Measurements from ENCODE around the gene DDX18.

The DDX18 gene

GRCh38 chr2:117832905-117833613, 18.6 kb downstream of the DDX18 start:
- H3K27ac ChIP-seq: no peak overlapping the region
- no peak for DNase-seq (ENCODE audit: low read depth, low spot score)

DNA sequence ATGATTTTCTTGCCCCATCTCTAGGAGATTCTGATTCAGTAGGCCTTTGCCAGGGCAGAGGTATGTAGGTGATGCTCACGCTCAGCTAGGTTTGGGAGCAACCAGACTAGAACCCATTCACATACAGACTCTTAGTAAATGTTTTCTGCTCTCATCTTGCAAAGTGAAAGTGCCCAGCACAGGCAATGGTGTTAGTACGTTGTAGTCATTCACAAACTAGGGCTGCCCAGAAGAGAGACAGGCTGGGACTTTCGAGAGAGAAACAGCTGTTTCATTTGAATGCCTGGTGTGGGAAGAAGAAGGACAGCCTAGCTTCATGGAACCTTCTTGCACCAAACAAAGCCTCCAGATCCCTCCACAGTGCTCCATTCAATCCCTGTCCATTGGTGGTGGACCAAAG, 19.4 kb downstream of the DDX18 start:
- no peak overlapping the region for H3K27ac ChIP-seq
- no peak for DNase-seq (ENCODE audit: low read depth, low spot score)

- no peak overlapping the region for H3K27ac ChIP-seq
- DNase-seq (ENCODE audit: low read depth, low spot score): no peak
These were observed 20.5 kb downstream of the DDX18 start for GRCh38 chr2:117834992-117835391.

GRCh38 chr2:117835990-117836760, 21.7 kb downstream of the DDX18 start:
- no peak overlapping the region for H3K27ac ChIP-seq
- no peak for DNase-seq (ENCODE audit: low read depth, low spot score)

DNA sequence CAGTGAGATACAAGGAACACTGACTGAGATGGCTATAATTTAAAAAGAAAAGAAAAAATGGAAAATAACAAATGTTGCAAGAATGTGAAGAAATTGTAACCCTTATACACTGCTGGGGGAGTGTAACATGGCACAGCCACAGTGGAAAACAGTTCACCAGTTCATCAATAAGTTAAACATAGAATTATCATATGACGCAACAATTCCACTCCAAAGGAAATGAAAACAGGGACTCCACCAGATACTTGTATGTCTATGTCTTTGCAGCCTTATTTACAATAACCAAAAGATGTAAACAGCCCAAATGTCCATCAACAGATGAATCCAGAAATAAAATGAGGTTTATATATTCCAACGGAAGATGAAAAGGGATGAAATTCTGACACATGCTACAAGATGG, 30.8 kb downstream of the DDX18 start:
- no peak for DNase-seq (ENCODE audit: low read depth, low spot score)

DNA sequence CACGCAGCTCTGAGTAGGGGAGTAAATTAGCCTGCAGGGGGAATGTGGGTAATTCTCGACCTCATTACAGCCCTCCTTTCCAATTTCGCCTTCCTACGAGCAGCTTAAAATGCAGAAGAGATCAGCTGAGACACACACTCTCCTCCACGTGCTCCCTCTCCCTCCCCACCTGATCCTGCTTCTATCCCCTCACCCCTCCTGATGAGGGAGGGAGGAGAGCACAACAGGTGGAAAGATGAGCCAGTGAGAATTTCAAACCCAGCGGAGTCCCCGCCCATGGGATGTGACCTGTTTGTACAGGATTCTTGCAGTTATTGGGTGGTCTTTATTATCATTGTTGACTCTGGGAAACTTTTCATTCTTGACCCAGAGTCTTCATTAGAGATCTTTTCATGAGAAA, 35.5 kb downstream of the DDX18 start:
- no peak overlapping the region for H3K27ac ChIP-seq
- no peak for DNase-seq (ENCODE audit: low read depth, low spot score)

More for the DNA sequence above, 30.8 kb downstream of the DDX18 start:
- H3K27ac ChIP-seq: no peak overlapping the region

DNA sequence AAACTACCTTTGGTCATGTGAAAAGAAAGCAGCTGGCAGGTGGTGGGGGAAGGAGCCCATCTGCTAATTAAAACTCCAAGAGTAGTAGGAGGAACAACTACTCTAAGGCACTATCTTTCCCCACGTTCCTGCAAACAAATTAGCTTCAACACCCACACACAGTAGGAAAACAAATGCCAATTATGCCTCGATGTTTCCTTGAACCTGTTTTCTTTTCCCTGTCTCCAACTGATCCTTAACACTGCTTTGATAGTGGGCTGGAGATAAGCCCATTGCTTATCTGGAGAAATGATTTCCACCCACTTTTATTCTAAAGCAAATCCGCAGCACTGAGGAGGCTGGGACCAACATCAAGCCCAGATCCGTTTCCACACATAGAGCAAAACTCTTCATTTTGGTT, 36.0 kb downstream of the DDX18 start:
- no peak overlapping the region for H3K27ac ChIP-seq

GRCh38 chr2:117851969-117852368, 37.5 kb downstream of the DDX18 start:
- no peak overlapping the region for H3K27ac ChIP-seq

More for the DNA sequence above, 36.0 kb downstream of the DDX18 start:
- DNase-seq (ENCODE audit: low read depth, low spot score): no peak

DNA sequence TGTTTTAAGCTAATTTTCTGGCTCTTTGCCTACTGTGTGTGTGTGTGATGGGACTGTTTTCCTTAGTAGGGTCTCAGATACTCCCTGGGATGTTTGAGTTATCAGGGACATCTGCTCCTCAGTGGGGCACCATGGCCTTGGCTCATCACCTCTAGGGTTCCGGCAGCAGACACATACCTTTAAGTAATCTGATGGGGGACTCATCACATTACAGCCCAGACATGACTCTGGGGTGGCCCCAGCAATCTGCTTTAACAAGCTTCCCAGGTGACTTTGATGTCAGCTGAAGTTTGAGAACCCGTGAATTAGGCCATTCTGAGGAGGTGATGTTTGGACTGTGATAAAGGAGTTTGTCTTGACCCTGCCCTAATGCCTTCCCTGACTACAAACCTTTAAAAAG, 38.8 kb downstream of the DDX18 start:
- no peak overlapping the region for H3K27ac ChIP-seq
- no peak for DNase-seq (ENCODE audit: low read depth, low spot score)

More at GRCh38 chr2:117851969-117852368, 37.5 kb downstream of the DDX18 start:
- no peak for DNase-seq (ENCODE audit: low read depth, low spot score)

DNA sequence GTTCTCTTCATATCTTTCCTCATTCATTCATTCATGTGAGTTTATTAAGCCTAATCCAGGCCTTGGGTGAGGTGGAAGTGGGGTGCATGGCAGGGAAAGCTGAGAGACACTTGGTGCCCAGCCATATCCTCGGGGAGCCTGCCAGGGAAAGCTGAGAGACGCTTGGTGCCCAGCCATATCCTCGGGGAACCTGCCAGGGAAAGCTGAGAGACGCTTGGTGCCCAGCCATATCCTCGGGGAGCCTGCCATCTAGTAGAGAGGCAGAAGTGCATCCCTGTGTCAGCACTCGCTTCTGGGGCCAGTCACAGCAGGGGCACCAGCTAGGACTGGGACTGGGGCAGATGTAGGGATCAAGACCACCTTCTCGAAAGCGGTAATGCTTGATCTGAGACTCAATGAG, 39.4 kb downstream of the DDX18 start:
- no peak for DNase-seq (ENCODE audit: low read depth, low spot score)
- H3K27ac ChIP-seq: no peak overlapping the region

DNA sequence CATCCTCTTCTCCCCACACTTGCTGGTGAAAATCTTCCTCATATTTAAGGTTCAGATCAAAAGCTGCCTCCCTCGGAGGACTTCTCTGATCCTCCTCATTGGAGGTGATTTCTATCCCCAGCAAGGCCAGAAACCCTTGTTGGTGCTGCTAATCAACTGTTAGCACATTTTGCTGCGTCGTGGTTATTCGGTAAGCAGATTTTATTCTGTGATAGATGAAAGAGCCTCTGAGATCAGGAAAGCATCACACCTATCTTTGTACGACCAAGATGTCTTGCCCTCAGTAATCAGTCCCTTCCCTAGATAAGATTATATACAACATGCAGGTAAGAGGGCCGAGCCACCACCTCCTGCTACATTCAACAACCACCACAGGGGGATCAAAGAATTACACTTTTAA, 40.1 kb downstream of the DDX18 start:
- no peak overlapping the region for H3K27ac ChIP-seq
- DNase-seq (ENCODE audit: low read depth, low spot score): no peak

- H3K27ac ChIP-seq: peak overlapping the region; percentile 20
- no peak for DNase-seq (ENCODE audit: low read depth, low spot score)
These were observed 41.4 kb downstream of the DDX18 start for GRCh38 chr2:117855886-117856285.

- DNase-seq (ENCODE audit: low read depth, low spot score): peak; percentile 39
- peak overlapping the region; percentile 20 for H3K27ac ChIP-seq
These were observed 42.1 kb downstream of the DDX18 start for GRCh38 chr2:117856415-117857210.

DNA sequence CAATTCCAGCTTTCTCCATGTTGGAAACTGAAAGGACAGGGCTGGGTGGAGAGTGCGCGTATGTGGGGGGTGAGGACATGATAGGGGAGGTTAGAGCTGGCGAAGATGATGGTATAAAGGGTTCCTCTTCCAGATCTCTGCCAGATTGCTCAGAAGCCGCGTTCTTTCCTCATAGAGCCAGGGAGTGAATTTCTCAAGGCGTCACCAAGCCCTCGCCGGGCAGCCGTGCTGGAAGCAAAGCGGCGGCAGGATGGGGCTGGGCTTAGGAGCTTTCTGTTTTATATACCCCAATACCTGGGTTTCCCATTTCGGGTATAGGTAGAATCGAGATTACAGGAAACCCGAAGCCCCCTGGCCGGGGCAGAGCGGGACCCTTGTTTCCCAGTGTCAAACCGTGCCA, 43.8 kb downstream of the DDX18 start:
- DNase-seq (ENCODE audit: low read depth, low spot score): no peak
- H3K27ac ChIP-seq: no peak overlapping the region

- no peak overlapping the region for H3K27ac ChIP-seq
- no peak for DNase-seq (ENCODE audit: low read depth, low spot score)
These were observed 44.5 kb downstream of the DDX18 start for GRCh38 chr2:117858892-117859531.

- DNase-seq (ENCODE audit: low read depth, low spot score): no peak
These were observed 45.0 kb downstream of the DDX18 start for GRCh38 chr2:117859532-117859911.

GRCh38 chr2:117859924-117860647, 45.6 kb downstream of the DDX18 start:
- H3K27ac ChIP-seq: no peak overlapping the region
- DNase-seq (ENCODE audit: low read depth, low spot score): no peak

More at GRCh38 chr2:117859532-117859911, 45.0 kb downstream of the DDX18 start:
- no peak overlapping the region for H3K27ac ChIP-seq

- DNase-seq (ENCODE audit: low read depth, low spot score): no peak
- H3K27ac ChIP-seq: no peak overlapping the region
These were observed 48.0 kb downstream of the DDX18 start for GRCh38 chr2:117862459-117862858.

- H3K27ac ChIP-seq: no peak overlapping the region
- DNase-seq (ENCODE audit: low read depth, low spot score): no peak
These were observed 61.3 kb downstream of the DDX18 start for GRCh38 chr2:117875786-117876185.

DNA sequence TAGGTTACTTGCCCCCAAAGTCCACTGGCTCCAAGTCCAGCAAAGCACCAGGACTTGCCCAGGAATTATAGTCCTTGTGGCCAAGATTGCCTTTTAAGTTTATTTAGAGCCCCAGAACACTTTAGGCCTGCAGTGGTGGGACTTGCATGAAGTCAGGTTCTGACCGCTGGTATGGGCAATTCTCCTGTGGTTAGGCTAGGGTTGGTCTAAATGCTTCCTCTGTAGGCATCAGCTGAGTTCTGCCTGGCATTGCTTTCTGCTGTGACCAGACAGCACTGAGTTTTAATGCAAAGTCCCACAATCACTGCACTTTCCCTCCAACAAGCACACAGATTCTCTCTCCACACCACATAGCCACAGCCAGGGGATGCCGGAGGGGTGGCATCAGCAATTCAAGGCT, 64.5 kb downstream of the DDX18 start:
- no peak overlapping the region for H3K27ac ChIP-seq
- no peak for DNase-seq (ENCODE audit: low read depth, low spot score)

Measured in epithelial cell of prostate (primary cell).